Suppressor macrophage treated with lipopolysaccharide for 4 hours (primary cell): ENCODE results near the gene SLC15A1.
"Not testable (repeated sequence)": the region's sequence is repeated elsewhere in the genome, so short reads cannot be mapped to it uniquely, and the experiment has no call there.

Source experiments
- DNase-seq: peaks from one replicate; pipeline ENCODE4 v3.0.0-alpha.2; 2020

Gene SLC15A1

GRCh38 chr13:98781045-98781444, 28.6 kb upstream of the SLC15A1 start:
- DNase-seq, result no peak

GRCh38 chr13:98780451-98780850, 28.0 kb upstream of the SLC15A1 start:
- DNase-seq, result no peak

- DNase-seq, result no peak
Measured at GRCh38 chr13:98779695-98780094, 27.2 kb upstream of the SLC15A1 start.

- DNase-seq, result no peak
Measured at GRCh38 chr13:98778749-98779148, 26.3 kb upstream of the SLC15A1 start.

DNA sequence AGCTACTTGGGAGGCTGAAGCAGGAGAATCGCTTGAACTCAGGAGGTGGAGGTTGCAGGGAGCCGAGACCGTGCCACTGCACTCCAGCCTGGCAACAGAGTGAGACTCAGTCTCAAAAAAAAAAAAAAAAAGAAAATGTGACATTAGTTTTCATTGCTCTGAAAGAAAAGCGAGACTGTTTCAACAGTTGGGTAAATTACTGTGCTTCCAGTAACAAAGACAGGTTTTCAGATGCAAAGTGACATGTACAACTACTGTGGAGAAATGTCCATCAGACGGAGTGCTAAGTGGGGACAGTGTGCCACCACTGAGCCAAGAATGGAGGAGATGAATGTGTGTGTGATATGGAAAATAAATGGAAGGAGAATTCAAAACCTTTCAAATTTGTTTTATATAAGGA, 24.2 kb upstream of the SLC15A1 start:
- no peak for DNase-seq

DNA sequence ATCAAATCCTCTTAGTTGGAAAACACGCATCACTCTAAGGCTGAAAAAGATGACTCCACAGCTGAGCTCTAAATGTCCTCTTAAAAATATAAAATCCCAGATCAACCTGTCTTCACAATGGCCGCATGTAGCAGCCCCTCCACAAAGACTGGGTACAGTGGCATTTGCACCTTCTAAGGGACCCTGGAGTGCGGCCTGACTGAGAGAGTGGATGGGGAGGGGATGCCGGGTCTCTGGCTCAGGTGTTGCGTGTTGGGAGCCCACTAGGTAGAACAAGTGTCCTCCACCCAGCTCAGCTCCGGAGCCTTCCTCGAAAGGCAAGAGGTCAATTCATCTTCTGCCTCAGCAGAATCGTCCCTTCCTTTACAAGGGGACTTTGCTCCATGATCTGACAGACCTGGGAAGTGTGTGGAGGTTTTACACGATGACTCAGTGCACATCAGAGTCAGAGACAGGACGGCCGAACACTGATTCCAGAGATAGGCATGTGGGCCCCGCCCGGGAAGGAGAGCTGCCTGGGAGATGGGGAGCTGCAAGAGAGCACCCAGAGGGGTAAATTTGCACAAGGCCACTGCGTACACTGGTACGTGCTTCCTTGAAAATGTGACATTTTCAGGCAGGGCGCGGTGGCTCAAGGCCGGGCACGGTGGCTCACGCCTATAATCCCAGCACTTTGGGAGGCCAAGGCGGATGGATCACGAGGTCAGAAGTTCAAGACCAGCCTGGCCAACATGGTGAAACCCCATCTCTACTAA, 23.5 kb upstream of the SLC15A1 start:
- DNase-seq, result no peak

DNA sequence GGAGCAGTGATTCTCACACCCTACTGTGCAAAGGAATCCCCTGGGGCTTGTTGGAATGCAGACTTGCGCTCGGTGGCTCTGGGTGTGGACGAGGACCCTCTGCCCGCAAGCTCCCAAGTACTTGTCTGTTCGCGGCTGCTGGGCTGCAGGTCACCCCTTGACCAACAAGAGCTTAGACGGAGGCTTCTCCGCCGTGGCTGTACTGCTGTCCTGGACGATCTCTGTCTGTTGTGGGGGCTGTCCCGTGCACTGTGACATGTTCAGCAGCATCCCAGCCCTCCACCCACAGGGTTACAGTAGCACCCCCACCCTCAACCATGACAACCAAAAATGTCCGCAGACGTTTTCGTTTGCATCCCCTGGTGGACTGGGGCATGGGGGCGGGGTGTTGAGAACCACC, 22.9 kb upstream of the SLC15A1 start:
- DNase-seq, result no peak

GRCh38 chr13:98774776-98775175, 22.3 kb upstream of the SLC15A1 start:
- no peak for DNase-seq

GRCh38 chr13:98773921-98774320, 21.4 kb upstream of the SLC15A1 start:
- no peak for DNase-seq

DNA sequence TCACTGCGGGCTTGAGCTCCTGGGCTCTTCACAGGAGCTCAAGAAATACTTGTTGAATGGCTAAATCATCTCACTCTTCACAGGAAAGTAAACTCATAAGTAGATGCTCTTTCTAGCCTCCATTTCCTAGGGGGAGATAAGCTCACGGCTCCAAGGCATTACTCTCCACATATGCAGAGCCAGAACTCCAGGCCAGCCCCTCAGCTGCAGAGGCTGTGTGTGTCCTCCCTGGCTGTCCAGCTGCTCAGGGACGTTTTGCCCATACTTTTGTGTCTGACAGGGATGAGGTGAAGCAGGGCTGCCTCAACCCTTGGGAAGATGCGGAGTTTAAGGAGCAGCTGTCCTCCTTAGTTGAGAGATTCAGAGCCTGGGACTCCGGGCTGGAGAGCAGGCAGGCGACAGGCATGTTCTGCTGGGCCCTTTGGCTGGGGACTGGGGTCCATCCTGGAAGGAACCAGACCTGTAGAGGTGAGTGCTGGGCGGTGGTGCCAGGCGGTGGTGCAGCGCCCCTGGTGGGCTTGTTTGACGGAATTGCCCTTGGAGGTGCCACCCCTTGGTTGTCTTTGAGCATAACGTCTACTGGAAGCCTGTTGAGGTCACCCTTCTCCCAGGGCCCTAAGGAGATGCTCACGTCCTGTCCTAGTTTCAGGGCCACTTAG, 20.5 kb upstream of the SLC15A1 start:
- no peak for DNase-seq

GRCh38 chr13:98771838-98772611, 19.6 kb upstream of the SLC15A1 start:
- no peak for DNase-seq

DNA sequence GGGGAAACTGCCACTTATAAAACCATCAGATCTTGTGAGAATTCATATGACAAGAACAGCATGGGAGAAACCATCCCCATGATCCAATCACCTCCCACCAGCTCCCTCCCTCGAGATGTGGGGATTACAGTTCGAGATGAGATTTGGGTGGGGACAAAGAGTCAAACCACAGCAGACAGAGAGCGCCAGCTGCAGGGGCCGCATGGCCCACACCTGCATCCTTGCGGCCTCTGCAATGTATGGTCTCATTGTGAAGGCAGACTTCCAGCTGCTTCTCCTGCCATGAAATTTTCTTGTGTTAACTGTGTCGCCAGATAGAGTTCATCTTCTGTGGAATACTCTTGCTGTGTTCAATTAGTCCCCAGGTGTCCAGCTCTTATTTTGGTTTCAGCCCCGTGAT, 17.3 kb upstream of the SLC15A1 start:
- DNase-seq, result no peak

DNA sequence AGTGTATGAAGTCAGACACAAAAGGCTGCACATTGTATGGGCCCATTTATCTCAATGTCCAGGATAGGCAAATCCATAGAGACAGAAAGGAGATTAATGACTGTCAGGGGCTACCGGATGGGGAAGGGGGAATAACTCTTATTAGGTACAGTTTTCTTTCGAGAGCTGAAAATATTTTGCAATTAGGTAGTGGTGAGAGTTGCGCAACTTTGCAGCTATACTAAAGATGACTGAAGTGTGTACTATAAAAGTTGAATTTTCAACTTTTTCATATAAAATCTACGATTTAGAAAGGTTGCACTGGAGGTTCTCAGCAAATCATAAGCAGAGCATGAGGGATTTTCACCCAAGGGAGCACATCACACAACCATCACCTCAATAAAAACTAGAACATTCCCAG, 16.1 kb upstream of the SLC15A1 start:
- no peak for DNase-seq

DNA sequence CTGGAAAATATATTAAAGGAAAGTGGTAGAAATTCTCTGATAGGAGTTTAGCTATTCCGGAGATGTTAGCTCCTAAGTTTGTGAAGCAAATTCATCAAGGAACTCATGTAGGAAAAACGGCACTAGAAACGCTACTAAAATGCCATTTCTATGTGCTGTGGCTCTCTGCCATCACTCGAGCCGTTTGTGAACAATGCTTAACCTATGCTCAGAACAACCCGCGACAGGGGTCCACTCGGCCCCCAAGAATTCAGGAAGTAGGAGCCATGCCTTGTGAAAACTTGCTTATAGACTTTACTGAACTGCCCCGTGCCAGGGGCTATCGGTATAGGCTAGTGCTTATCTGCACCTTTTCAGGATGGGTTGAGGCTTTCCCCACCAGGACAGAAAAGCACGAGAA, 14.2 kb upstream of the SLC15A1 start:
- no peak for DNase-seq

DNA sequence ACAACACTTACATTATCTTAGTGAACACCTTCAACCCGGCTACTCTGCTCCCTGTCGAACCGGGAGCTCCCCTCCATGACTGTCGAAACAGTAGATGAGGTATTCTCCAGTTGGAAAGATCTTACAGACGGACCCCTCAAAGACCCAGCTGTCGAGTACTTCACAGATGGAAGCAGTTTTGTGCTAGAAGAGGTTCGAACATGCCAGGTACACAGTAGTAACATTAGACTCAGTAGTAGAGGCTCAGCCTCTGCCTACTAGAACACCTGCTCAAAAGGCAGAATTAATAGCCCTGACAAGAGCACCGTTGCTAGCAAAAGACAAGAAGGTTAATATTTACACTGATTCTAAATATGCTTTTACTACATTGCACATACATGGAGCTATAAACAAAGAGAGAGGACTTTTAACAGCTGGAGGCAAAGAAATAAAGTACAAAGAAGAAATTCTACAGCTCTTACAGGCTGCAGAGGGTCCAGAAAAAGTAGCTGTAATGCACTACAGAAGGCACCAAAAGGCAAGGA, 13.6 kb upstream of the SLC15A1 start:
- no peak for DNase-seq

DNA sequence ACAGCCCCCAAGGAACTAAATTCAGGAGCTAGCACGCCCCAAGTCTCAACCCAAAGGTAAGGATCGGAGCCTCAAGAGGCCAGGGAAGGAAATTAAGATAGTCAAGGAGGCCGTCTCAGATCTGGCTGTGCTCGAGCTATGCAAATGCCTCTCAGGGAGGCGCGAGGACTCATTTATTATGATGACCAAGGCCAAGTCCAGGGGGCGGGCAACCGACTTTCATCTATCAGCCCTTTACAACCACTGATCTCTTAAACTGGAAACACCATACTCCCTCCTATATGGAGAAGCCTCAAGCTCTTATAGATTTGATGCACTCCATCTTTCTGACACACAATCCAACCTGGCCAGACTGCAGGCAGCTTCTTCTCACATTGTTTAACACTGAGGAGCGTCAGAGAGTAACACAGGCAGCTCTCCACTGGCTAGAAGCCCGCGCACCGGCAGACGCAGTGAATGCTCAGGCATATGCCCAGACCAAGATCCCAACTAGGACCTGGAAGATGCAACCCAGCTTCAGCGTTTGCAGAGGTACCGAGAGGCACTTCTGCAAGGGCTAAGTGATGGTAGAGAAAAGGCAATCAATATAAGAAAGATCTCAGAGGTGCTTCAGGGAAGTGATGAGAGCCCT, 9.6 kb upstream of the SLC15A1 start:
- no peak for DNase-seq

DNA sequence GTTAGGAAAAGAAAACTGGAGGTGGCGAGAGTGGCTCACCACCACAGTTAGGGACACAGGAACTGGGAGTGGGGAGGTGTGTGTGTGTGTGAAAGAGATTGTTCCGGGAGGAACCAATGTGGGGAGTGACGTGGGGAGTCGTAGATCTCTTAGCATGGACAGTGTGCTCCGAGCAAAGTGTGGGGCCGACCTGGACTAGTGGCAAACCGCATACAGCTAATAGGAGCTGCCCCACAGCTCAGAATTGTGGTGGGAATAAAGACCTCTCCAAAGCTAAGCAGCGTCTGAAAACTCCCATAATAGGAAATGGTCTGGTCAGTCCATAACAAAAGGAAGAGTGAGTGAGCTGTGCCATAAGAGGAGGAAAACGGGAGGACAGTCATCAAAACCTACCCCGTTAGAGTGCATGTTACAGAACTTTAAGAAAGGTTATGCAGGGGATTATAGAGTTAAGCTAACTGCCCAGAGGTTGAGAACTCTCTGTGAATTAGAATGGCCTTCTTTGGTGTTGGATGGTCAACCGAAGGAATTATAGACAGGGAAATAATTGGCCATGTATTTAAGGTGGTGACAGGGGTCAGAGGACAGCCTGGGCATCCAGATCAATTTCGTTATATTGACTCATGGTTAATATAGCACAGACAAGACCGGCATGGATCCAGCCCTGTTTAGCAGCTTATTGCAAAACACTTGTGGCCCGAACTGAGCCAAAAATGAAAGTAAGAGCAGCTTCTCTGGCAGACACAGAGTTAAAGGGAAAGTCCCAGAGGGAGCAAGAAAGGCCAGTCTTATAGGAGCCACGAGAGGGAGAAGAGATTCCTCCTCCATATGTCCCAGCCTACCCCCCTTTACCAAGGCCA, 8.9 kb upstream of the SLC15A1 start:
- peak; percentile 59 for DNase-seq

DNA sequence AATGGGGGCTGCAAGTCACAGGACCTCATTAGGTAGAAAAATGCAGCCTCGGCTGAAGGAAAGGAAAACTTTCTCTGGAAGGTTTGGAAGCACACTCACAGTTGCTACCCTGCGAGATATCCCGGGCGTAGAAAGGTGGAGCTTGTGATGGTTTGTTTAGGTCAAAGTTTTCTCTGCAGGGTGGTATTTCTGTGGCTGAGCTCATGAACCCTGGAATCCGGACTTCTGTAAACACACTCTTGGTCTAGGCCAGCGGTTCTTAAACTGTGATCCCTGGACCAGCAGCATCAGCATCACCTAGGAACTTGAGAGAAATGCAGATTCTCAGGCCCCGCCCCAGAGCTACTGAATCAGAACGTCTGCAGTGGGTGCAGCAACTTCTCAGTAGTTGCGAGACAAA, 3.3 kb upstream of the SLC15A1 start:
- no peak for DNase-seq

DNA sequence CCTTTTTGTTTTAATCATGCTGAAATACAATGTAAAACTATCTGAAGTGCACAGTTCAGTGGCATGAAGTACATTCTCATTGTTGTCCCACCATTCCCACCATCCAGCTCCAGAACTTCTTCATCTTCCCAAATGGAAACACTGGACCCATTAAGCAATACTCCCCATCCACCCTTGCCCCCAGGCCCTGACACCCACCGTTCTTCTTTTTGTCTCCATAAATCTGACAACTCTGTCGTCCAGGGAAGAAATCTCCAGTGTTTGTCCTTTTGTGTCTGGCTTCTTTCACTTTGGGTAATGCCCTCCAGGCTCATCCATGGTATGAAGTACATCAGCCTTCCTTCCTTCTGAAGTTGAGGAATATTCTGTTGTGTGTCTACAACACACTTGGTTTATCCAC, 2.6 kb upstream of the SLC15A1 start:
- no peak for DNase-seq

- not testable (repeated sequence) for DNase-seq
Measured at GRCh38 chr13:98754468-98754867, 2.0 kb upstream of the SLC15A1 start.

- no peak for DNase-seq
Measured at GRCh38 chr13:98751861-98752466, 508 bp downstream of the SLC15A1 start.

GRCh38 chr13:98751367-98751782, 1.1 kb downstream of the SLC15A1 start:
- DNase-seq, result no peak
